GM12873 (cell line): ENCODE measurements around the gene BUD31.

ENCODE experiments used
- TF ChIP-seq, protein P1 (sequence below): IDR thresholded peaks from 2 replicates; pipeline ENCODE4 v1.5.1; 2012; ENCODE audit warnings: low read depth, mild to moderate bottlenecking, moderate library complexity, low read length, control low read depth; ENCODE audit not compliant: insufficient read depth; ENCODE audit errors: missing control alignments

Gene BUD31

GRCh38 chr7:99375070-99375807 is 33.5 kb upstream of the BUD31 start:
- TF ChIP-seq, protein P1, sequence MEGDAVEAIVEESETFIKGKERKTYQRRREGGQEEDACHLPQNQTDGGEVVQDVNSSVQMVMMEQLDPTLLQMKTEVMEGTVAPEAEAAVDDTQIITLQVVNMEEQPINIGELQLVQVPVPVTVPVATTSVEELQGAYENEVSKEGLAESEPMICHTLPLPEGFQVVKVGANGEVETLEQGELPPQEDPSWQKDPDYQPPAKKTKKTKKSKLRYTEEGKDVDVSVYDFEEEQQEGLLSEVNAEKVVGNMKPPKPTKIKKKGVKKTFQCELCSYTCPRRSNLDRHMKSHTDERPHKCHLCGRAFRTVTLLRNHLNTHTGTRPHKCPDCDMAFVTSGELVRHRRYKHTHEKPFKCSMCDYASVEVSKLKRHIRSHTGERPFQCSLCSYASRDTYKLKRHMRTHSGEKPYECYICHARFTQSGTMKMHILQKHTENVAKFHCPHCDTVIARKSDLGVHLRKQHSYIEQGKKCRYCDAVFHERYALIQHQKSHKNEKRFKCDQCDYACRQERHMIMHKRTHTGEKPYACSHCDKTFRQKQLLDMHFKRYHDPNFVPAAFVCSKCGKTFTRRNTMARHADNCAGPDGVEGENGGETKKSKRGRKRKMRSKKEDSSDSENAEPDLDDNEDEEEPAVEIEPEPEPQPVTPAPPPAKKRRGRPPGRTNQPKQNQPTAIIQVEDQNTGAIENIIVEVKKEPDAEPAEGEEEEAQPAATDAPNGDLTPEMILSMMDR, result no peak

GRCh38 chr7:99379043-99379577 is 29.7 kb upstream of the BUD31 start:
- TF ChIP-seq, protein P1, result no peak

DNA sequence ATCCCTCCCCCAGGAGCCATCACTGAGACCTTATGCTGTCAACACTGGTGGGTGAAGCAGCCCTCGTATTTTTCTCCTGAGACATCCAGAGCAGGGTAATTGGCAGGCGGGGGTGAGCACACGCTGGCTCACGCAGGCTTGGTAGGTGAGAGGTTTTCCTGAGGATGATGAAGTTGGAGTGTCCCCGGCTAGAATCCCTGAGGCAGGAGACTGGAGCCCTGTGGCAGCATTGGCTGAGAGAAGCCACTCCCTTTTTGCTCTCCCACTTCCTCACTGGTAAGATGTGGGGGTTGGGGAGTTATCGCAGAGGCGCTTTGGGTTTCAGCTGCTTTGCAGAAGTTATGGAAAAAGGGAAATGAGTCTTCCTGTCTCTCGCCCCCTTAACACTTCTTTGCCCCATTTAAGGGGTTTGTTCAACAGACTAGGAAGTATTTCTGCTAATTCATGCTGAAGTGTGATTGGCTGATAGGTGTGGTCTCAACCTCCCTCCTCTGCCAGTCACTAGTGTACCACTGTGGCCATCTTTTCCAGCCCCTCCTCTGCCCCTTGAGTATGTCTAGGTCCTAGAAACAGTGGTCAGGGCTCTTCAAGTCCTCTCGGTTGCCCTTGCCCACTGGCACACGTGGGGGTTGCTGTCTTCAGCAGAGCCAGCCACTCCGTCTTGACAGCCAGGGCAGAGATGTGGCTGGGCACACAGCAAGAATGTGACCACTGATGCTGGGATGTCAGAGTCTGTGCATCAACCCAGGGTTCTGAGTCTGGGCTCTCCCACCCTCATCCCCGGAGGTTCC is 28.5 kb upstream of the BUD31 start:
- TF ChIP-seq, protein P1, result no peak

DNA sequence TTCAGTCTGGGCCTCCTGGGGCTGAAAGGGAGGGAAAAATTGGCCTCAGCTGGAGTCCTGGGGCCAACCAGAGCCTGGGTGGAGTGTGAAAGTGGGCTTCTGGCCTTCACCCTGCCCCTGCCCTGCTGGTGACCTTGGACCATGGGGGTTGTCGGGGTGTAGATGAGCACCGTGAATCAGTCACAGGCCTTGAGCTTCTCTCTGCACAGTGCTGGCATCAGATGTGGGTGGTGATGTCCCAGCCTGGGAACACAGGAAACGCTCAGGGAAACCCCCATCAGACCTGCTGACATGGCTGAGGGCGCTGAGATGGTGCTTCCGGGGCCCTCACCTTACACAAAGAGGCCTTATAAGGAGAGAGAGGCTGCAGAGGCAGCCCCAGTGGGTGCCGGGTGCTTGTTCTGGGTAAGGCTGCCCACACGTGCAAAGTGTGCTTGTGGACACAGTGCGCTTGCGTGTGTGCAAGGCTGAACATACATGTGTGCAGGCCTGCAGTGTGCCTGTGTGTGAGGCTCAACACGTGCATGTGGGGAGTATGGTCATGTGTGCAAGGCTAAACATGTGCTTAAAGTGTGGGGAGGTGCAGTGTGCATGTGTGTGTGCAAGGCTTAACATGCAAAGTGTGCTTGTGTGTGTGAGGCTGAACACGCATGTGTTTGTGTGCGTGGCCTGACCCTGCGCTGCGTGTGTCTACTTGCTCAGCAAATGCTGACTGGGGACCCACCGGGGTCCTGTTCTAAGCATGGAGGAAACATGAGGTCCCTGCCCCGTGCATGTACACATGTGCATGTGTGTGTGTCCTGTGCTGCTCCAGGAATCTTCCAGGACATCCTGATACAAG is 27.7 kb upstream of the BUD31 start:
- TF ChIP-seq, protein P1, result no peak

GRCh38 chr7:99381664-99382075 is 27.1 kb upstream of the BUD31 start:
- TF ChIP-seq, protein P1, result no peak

GRCh38 chr7:99383203-99383602 is 25.6 kb upstream of the BUD31 start:
- TF ChIP-seq, protein P1, result no peak

- TF ChIP-seq, protein P1, result no peak
Measured at GRCh38 chr7:99383791-99384370, 24.9 kb upstream of the BUD31 start.
